SK-N-DZ (cell line): ENCODE results near the gene NAA80.

ENCODE experiments used
- DNase-seq: peaks from one replicate; pipeline ENCODE4 v3.0.0-alpha.2; 2015; ENCODE audit warnings: low spot score

NAA80 gene

DNA sequence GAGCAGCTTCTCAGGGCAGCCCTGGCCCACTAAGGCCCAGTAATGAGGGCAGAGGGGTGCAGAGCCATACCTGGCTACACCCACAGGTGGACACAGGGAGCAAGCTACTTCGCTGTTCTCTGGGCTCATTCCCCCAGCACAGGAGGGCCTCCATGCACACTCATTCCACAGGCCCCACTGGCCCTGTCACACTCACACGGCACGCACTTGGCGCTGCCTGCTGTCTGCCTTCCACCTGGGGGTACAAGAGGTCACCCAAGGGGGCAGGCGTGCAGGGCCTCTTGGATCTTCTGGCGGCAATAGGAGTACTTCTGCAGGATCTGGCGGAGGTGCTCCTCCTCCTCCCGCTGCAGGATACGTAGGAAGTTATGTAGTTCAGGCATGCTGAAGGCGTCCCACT, 31.1 kb upstream of the NAA80 start:
- DNase-seq = no peak

DNA sequence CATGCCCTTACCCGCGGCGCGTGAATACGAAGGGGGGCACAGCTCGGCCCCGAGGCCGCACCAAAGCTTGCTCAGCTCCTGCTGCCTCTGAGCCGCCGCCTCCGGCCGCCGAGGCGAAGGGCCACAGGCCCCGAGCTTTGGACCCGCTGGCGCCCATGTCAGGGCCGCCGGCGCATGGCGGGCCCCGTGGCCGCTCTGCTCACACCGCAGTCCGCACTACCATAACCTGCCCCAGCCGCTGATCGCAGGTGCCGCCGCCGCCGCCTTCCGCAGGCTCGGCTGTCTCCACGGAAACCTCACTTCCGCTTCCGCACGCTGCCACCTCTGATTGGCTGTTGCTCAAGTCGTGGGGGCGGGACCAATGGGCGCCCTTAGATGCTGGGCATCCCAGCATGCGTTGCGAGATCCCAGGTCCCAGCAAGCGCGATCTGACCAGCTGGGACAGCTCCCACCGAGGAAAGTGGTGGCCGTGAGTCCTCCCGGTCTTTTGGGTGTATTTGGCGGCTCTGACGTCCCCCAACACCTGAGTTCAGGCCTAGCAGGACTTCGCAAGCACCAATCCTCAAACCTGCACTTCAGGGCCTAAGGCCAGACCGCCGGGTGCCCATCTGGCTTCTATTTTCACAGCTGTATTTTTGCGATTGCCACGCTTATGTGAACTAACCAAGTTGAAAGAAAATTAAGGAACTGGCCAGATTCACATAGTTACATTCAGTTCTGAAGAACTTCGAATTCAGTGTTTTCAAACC, 28.9 kb upstream of the NAA80 start, which contains the start of gene TUSC2:
Gene TUSC2, minus strand, starts transcription at position 281 of the 749 bp plus-strand sequence. Its CDS starts 124 bp downstream, at position 157.
- peak; percentile 95 for DNase-seq

DNA sequence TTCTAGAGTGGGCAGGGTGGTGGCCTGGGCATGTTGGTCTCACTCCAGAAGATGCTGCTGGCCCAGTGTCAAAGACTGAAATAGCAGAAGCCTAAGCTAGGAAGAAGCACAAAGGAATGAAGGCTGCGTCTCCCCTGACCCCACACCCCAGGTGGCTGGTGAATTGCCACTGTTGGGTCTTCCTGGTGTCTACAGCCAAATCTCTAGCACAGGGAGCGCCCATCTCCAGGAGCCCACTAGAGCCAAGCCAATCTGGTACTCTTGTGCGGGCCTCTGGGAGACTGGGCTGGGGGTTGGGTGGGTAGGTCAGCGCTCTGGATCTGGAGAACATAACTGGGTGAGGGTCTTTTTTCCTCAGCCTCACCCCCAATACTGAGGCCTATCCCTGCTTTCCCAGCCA, 27.9 kb upstream of the NAA80 start:
- no peak for DNase-seq

DNA sequence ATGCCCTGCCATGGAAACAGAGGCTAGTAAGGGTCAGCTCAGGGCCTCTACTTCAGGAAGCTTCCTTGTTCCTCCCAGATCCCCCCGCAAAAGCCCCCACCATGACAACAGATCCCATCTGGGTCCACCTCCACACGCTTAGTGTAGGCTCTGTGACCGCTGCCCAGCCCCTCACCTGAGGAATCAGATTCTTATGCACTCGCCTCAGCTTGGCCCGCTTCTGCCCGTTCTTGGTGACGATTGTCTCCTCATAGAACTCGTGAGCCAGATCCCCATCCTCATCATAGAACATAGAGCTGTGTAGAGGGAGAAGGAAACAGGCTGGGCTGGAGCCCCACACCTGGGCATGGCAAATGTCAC, 27.0 kb upstream of the NAA80 start:
- no peak for DNase-seq

DNA sequence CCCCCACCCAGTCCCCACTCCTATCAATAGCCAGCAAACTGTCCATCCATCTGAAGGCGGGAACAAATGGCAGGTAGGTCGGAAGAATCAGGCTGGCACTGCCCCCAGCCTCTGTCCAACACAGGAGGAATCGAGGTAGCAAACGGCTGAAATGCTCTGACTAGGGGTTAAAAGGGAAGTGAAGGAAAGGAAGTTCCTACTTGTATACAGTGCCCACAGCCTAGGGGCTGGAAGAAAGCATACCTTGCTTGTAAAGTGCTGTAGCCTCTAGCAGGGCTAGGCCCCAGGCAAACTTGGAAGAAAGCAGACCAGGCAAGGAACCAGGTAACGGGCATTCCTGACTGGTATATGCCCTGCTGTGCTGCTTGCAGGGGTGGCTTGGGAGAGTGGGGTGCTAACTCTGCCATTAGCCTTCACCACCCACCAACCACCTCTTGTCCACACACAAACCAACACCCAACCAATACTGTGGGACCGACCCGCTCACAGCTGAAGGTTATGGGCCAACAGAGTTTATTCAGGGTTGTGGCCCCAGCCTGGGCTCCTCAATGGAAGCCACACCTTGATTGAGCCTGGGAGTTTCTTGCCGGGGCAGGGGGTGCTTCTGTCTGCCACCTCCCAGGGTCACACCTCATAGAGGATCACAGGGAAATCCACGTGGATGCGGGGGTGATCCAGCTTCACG, 26.4 kb upstream of the NAA80 start:
- DNase-seq = no peak

DNA sequence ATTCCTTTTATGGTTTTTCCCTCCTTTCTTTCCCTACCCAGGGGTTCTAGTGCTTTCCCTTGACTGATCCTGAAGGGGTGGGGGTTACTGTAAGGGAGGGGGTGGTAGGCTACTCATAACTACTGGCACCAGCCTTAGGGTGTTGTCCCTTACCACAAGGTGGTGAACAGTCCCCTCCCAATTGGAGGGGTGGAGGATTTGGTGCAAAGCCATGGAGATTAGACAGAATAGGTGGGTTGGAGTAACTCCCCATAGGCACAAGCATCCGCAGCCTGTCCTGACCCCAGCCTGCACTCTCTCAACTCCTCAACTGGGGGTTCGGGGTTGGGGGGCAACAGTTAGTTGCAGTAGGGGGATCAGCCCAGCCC, 25.9 kb upstream of the NAA80 start:
- DNase-seq = no peak

DNA sequence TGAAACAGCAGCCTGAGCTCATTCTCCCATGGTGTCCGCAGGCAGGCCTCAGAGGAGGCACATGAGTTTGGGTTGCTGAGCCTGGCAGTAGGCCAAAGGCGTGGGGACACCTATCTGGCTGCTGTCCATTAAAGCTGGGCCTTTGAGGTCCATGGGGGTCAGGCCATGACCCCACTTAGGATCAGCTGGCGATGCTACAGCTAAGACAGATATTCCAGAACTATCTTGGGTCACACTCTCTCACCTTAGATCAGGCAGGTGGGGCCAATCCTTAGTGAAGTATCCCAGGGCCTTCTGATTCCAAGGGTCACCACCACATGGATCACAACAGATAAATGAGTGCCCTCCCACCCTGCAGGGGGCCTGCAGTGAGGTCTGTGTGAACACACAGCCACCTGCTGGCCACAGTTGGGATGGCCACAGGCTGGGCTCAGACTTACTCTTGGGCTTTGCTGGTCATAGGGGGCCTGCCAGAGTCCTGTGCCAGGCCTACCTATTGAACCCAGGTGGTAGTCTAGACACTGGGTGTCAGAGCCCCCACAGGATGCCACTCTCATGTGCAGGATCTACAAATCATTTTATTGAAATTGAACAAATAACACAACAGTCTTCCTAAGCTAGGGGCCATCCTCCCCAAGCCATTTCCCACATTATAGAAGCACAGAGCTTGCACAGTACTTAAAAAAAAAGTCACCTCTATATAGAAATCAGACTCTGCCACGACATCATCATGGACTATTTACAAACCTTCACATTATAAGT, 25.3 kb upstream of the NAA80 start:
- DNase-seq = peak; percentile 71

DNA sequence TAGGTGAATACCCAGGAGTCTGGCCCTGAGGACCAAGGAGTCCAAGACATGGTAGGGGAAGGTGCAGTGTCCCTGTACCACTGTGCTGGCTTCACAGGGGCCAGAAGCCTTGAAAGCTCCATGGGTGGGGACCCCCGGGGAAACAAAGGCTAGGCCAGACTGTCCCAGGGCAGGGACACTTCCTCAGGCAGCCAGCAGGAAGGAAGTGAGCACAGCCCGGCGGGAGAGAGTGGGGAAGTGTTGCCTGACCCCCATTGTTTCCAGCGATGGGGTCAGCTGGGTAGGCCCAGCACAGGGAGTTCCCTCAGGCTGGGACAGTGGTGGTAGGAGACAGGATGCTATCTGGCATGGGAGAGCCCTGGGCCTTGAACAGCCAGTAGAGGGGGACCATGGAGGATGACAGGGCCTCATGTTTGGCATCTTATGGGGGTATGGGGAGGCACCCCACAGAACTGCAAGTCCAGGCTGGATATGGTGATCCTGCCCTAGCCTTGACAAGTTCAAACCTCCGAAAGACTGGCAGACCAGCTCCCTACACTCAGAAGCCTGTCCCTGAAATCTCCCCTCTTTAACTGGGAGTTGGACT, 24.5 kb upstream of the NAA80 start:
- DNase-seq = no peak

DNA sequence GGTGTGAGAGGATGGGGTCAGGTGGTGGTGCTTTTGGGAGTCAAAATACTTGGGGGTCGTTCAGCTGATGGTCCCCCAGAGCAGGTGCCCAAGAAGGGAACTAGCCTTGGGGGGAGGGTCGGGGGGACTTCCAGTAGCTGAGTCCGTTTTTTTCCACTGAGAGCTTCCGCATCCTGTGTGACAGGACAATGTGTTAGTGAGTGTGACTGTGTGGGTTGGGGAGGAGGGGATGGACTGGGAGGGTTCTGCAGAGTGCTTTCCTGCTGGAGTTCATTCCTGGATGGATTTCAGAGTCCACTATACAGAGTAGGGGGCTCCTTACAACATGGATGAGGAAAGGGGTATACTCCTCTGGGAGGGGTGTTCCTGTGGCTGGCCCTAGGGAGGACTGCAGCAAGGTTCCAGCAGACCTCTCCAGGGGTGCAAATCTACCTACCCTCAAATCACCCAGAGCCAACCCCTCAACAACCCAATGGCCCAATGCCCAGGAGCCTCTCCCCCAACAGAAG, 23.9 kb upstream of the NAA80 start:
- no peak for DNase-seq

DNA sequence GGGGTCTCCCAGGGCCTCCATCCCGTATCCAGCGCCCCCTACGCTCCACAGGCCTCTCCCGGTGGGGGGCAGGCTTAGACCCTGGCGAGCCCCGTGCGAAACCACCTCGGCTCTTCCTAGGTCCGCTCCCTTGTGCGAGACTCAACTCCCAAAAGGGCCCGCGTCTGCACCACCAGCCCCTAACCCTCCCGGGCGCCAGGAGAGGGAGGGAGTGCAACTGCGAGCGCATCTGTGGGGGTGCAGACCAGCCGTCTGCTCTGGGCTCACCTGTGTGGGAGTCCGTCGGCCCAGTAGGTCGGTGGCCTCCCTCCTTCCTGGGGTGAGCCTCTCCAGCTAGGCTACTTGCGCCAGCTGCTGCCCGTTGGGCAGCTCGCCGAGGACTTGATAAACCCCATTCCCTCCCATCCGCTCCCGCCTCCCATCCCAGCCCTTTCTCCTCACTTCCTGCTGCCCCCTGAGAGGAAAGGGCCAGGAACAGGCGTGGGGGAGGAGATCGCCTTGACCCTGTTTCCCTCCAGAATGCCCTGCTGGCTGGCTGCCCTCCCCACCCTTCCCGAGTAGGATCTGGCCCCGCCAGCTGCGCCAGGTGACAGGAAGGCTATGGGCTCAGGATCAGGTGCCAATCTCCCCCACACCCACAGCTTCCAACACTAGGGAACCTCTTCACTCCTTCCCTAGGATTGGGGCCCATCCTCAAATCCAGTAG, 23.3 kb upstream of the NAA80 start, which contains the start of gene HYAL2:
Gene HYAL2, minus strand, starts transcription at position 360 of the 706 bp plus-strand sequence. CDS start 2,256 bp downstream, outside the sequence.
- DNase-seq = no peak

DNA sequence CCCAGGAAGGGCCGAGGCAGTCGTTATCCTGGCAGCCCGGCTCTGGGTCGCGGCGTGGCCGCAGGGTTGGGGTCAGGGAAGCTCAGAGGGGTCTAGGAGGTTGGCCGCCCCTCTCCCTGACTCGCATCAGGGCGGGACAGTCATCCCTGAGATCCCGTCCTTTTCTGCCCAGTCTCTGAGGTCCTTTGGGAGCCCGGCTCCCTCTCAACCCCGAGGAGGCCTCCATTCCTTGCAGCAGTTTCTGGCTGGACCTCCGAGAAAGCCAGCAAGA, 22.8 kb upstream of the NAA80 start:
- DNase-seq = no peak

DNA sequence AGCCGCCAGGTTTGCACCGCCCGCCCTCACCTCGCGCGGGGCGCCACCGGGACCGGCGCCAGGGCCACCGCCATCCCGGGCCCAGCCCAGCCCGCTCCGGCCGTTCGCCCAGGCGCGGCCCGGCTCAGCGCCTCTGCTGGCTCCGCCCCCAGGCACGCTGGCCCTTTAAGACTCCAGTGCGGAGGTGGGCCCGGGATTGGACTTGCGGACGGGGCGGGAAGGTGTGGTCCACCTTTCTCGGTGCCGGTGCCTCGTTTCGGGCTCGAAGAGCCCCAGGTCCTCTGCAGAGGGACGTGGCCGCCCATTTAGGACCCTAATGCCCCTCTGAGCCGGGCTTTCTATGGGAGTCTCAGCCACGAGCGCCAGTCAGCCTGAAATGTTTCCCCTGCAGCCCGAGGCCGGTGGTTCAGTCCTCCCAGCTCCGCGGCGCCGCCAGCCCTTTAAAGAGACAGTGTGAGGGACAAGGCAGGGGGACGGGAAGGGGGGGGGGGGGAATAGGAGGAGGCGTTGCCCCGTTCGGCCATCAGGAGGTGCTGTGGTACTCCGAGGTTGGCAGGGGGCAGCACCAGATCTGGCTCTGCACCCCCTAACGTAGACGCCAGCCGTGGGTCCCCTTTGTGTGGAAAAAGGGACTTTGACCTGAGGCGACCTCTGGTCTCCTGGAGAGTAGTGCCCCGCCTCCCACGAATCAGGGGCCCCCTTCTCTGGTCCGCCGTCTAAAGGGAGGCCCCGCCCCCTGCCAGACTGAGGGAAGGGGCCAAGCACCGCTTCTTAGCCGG, 22.3 kb upstream of the NAA80 start:
- DNase-seq = peak; percentile 89

DNA sequence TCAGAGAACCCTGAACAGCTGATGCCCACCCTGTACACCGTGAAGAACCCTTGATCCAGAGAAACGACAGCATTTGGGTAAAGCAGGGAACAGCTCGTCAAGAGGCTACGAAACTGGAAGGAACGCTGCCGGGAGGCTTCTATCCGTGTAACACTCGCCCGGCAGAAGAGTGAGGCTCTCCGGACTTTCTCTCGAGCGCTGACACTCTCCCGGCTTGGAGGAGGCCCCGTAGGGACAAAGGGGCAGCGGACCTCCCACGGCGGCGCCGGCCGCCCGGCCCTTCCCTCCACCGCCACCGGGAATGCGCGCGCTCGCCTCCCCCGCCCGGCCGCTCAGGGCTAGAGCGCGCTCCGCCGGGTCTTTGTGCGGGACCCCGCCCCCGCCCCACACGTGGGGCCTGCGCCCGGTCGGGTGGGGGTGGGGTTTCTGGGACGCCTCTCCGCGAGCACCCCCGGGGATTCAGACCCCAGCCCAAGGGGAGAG, 21.7 kb upstream of the NAA80 start:
- DNase-seq = peak; percentile 67

DNA sequence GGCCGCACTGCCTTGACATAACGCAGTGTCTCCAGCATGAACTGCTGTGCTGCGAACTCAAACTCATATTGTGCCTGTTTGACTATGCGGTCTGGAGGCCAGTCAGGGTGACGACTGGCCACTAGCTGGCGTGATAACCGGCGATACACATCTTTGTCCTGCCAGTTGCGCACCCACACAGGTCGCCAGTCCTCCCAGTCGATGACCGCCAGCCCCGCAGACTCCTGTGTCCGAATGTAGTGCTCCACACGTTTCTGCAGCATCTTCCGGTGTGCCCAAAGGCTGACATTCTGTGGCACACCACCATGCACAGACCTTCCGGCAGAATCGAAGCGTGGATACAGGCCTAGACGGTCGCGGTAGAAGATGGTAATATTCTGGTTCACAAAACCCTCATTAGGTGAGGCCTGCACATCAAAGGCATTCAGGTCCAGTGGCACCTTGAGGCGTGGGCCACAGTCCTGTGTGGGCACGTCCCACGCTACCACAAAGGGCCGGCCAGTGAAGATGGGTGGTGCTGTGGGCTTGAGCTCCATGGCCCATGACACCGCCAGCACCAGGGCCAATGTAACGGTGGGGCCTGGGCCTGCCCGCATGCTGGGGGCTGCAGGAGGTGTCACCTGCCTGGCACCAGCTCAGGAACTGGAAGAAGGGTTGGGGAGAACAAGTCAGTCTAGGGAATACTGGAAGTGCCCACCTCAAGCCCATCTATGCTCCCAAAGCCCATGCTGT, 20.9 kb upstream of the NAA80 start:
- DNase-seq = no peak

DNA sequence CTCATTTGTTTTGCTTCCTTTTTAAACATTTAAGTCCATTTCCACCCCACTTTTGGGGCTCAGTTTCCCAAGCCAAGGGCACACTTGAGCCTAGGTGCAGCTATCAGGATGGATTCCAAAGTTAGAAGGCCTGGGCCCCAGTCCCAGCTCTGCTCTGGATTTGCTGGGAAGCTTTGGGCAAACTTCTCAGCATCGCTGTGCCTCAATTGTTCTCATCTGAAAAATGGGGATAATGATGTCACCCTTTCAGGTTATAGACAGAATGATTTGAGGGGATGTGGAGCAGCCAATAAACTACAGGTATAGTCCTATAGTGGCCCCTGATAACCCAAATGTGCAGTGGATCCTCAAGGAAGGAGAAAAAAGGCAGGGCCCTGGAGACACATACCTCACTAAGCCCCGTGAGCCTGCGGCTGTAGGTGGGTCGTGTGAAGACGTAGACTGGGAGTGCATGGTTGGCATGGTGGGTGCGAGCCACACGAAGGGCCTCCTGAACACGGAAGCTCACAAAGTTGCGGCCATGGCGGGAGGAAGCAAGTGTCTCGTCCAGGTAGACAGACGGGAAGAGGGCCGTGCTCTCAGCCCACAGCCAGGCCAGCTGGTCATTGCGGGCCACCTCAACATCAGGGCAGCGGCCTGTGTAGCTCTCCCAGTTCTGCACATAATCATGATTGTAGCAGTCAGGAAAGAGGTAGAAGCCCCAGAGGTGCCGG, 20.1 kb upstream of the NAA80 start:
- no peak for DNase-seq

DNA sequence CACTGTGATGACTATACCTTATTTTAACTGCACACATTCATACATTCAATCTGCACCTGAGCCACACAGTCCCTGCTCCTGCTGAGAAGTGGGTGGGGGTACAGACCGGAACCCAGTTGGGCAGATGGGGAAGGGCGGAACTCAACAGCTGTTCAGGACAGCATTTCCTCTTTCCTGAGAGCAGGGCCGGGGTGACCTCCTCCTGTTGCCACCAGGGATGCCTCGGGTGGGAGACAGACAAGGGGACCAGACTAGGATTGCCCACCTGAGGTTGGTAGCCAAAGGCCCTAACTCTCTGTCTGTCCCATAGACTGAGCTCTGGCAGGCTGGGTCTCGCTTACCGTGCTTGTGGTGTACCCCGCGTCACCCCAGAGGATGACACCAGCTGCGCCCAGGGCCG, 19.4 kb upstream of the NAA80 start:
- no peak for DNase-seq

DNA sequence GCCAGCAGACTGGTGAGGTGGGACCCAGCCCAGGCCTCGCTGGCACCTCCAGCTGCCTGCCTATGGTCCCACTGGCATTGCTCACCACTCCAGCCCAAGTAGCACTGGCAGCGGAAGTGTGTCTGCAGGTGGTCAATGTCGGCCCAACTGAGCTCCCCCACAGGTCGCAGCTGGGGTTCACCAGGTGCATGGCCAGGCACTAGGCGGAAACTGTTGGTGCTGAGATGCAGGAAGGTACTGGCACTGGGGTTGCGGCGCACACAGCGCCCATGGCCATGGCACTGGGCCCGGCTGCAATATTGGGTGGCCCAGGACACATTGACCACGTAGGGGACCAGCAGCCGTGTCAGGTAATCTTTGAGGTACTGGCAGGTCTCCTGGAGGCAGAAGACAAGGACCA, 19.0 kb upstream of the NAA80 start:
- DNase-seq = no peak

DNA sequence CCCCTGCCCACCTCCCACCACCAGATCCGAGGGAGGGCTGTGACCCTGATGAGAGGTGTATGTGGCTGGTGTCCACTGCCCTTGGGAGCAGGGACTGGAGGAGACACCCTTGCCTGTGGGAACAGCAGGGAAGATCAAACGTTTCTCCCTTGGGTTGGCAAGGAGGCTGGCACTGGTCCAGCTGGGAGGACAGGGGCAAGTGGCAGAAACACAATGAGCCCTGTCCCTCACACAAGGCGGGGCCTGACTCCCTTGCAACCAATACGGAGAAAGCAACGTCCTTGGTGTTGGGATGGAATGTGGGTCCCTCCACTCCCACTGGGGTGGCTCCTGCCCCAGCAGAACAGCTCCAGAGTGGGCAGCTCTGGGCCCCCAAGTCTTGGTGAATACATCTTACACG, 18.1 kb upstream of the NAA80 start:
- DNase-seq = no peak

DNA sequence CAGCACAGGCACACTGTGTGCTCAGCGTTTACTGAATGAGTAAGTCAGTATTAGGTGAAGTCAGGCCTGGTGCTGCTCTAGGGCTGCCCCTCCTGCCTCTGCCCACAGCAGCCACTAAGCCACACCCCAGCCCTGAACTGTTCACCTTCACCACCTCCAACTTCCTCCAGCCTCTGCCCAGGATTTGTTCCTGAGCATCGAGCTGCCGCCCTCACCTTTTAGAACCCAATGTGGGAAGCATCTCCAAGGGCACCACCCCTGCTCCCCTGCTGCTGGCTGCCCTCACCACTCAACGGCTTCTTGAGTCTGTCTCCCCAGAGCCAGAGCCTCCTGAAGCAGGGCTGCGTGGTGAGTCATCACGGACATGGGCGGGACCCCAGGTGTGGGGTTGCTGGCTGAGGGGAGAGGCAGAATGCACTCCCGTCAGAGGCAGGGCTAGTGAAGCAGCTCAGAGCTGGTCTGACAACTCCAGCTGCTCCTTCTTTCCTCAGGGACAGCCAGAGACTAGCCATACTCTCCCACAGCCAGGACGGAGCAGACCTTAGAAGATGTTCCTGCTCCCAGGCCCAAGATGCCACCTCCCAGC, 17.5 kb upstream of the NAA80 start:
- no peak for DNase-seq
